HG03103 (cell line): Measurements from ENCODE around the gene ANGEL1.

Source experiments
- ATAC-seq: cut with Tn5 transposase; IDR thresholded peaks from one replicate; pipeline ENCODE4 v1.9.1; 2021; ENCODE audit warnings: low read depth; ENCODE audit not compliant: unreplicated experiment

ANGEL1 gene

GRCh38 chr14:76767681-76768656 lies 44.7 kb downstream of the ANGEL1 start:
- ATAC-seq = peak; percentile 92

- no peak for ATAC-seq
Measured at GRCh38 chr14:76765461-76765931, 47.2 kb downstream of the ANGEL1 start.

GRCh38 chr14:76763096-76764041 lies 49.3 kb downstream of the ANGEL1 start:
- no peak for ATAC-seq

- ATAC-seq = no peak
Measured at GRCh38 chr14:76762411-76763095, 50.1 kb downstream of the ANGEL1 start.

- no peak for ATAC-seq
Measured at GRCh38 chr14:76761960-76762410, 50.7 kb downstream of the ANGEL1 start.

GRCh38 chr14:76761136-76761959 lies 51.3 kb downstream of the ANGEL1 start, which contains the start of gene VASH1:
TSS of gene VASH1 (plus strand) at chr14:76761468. CDS start at chr14:76762822, 1,354 bp downstream.
- no peak for ATAC-seq

- no peak for ATAC-seq
Measured at GRCh38 chr14:76760331-76761135, 52.1 kb downstream of the ANGEL1 start.

GRCh38 chr14:76759589-76759988 lies 53.1 kb downstream of the ANGEL1 start:
- ATAC-seq = no peak

- no peak for ATAC-seq
Measured at GRCh38 chr14:76756371-76756750, 56.3 kb downstream of the ANGEL1 start.

- ATAC-seq = no peak
Measured at GRCh38 chr14:76755610-76756370, 56.9 kb downstream of the ANGEL1 start.

GRCh38 chr14:76754586-76754985 lies 58.1 kb downstream of the ANGEL1 start:
- no peak for ATAC-seq

GRCh38 chr14:76753541-76754198 lies 59.0 kb downstream of the ANGEL1 start:
- no peak for ATAC-seq

GRCh38 chr14:76752744-76753143 lies 59.9 kb downstream of the ANGEL1 start:
- ATAC-seq = no peak

GRCh38 chr14:76742966-76743365 lies 69.7 kb downstream of the ANGEL1 start:
- no peak for ATAC-seq

GRCh38 chr14:76742185-76742584 lies 70.5 kb downstream of the ANGEL1 start:
- ATAC-seq = no peak

- ATAC-seq = no peak
Measured at GRCh38 chr14:76741074-76741473, 71.6 kb downstream of the ANGEL1 start.
